NCI-H774 (cell line): ENCODE results near the gene MUC12.
"Not testable (repeated sequence)": the region's sequence is repeated elsewhere in the genome, so short reads cannot be mapped to it uniquely, and the experiment has no call there.

Experiments used
- DNase-seq: peaks from one replicate; lab custom pipeline; 2025; lab: John Stamatoyannopoulos, UW

Gene MUC12

GRCh38 chr7:100985033-100985797, 15.8 kb downstream of the MUC12 start:
- not testable (repeated sequence) for DNase-seq

DNA sequence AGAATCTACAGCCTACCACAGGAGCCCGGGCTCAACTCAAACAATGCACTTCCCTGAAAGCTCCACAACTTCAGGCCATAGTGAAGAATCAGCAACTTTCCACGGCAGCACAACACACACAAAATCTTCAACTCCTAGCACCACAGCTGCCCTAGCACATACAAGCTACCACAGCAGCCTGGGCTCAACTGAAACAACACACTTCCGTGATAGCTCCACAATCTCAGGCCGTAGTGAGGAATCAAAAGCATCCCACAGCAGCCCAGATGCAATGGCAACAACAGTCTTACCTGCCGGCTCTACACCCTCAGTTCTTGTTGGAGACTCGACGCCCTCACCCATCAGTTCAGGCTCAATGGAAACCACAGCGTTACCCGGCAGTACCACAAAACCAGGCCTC, 22.3 kb downstream of the MUC12 start:
- no peak for DNase-seq

DNA sequence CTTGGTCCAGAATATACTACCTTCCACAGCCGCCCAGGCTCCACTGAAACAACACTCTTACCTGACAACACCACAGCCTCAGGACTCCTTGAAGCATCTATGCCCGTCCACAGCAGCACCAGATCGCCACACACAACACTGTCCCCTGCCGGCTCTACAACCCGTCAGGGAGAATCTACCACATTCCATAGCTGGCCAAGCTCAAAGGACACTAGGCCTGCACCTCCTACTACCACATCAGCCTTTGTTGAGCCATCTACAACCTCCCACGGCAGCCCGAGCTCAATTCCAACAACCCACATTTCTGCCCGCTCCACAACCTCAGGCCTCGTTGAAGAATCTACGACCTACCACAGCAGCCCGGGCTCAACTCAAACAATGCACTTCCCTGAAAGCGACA, 22.9 kb downstream of the MUC12 start:
- DNase-seq = not testable (repeated sequence)

DNA sequence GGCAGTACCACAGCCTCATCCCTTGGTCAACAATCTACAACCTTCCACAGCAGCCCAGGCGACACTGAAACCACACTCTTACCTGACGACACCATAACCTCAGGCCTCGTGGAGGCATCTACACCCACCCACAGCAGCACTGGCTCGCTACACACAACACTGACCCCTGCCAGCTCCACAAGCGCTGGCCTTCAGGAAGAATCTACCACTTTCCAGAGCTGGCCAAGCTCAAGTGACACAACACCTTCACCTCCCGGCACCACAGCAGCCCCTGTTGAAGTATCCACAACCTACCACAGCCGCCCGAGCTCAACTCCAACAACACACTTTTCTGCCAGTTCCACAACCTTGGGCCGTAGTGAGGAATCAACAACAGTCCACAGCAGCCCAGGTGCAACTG, 25.3 kb downstream of the MUC12 start:
- DNase-seq = not testable (repeated sequence)

GRCh38 chr7:100998530-100998929, 29.2 kb downstream of the MUC12 start:
- DNase-seq = not testable (repeated sequence)

DNA sequence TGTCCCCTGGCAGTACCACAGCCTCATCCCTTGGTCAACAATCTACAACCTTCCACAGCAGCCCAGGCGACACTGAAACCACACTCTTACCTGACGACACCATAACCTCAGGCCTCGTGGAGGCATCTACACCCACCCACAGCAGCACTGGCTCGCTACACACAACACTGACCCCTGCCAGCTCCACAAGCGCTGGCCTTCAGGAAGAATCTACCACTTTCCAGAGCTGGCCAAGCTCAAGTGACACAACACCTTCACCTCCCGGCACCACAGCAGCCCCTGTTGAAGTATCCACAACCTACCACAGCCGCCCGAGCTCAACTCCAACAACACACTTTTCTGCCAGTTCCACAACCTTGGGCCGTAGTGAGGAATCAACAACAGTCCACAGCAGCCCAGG, 30.0 kb downstream of the MUC12 start:
- DNase-seq = not testable (repeated sequence)

DNA sequence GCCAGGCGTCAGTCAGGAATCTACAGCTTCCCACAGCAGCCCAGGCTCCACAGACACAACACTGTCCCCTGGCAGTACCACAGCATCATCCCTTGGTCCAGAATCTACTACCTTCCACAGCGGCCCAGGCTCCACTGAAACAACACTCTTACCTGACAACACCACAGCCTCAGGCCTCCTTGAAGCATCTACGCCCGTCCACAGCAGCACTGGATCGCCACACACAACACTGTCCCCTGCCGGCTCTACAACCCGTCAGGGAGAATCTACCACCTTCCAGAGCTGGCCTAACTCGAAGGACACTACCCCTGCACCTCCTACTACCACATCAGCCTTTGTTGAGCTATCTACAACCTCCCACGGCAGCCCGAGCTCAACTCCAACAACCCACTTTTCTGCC, 30.7 kb downstream of the MUC12 start:
- DNase-seq = not testable (repeated sequence)

DNA sequence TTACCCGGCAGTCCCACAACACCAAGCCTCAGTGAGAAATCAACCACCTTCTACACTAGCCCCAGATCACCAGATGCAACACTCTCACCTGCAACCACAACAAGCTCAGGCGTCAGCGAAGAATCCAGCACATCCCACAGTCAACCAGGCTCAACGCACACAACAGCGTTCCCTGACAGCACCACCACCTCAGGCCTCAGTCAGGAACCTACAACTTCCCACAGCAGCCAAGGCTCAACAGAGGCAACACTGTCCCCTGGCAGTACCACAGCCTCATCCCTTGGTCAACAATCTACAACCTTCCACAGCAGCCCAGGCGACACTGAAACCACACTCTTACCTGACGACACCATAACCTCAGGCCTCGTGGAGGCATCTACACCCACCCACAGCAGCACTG, 33.0 kb downstream of the MUC12 start:
- DNase-seq = not testable (repeated sequence)

DNA sequence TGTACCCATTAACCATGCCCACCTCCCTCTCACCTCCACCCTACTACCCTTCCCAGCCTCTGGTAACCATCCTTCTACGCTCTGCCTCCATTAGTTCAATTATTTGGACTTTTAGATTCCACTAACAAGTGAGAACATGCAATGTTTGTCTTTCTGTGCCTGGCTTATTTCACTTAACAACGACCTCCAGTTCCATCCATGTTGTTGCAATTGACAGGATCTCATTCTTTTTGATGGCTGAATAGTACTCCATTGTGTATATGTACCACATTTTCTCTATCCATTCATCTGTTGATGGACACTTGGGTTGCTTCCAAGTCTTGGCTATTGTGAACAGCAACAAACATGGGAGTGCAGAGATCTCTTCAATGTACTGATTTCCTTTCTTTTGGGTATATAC, 38.0 kb downstream of the MUC12 start:
- not testable (repeated sequence) for DNase-seq

DNA sequence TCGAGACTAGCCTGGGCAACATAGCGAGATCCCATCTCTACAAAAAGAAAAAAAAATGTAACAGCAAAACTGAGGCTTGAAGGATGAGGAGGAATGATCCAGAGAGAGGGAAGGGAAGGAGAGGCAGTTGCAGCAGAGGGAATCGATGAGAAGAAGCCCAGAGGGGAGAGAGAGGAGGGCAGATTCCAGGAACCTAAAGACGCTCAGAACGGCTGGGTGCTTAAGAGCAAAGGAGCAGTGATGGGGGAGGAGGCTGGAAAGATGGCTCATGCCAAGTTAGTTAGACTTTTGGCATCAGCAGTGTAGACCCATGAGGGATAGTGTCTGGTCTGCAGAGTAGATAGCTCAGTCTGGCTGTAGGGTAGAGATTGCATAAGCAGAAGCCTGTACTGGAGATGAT, 40.3 kb downstream of the MUC12 start:
- no peak for DNase-seq

GRCh38 chr7:101012931-101013330, 43.6 kb downstream of the MUC12 start:
- no peak for DNase-seq

- DNase-seq = no peak
Observed at GRCh38 chr7:101015626-101016025, 46.3 kb downstream of the MUC12 start.

GRCh38 chr7:101017064-101017777, 47.9 kb downstream of the MUC12 start:
- DNase-seq = no peak

DNA sequence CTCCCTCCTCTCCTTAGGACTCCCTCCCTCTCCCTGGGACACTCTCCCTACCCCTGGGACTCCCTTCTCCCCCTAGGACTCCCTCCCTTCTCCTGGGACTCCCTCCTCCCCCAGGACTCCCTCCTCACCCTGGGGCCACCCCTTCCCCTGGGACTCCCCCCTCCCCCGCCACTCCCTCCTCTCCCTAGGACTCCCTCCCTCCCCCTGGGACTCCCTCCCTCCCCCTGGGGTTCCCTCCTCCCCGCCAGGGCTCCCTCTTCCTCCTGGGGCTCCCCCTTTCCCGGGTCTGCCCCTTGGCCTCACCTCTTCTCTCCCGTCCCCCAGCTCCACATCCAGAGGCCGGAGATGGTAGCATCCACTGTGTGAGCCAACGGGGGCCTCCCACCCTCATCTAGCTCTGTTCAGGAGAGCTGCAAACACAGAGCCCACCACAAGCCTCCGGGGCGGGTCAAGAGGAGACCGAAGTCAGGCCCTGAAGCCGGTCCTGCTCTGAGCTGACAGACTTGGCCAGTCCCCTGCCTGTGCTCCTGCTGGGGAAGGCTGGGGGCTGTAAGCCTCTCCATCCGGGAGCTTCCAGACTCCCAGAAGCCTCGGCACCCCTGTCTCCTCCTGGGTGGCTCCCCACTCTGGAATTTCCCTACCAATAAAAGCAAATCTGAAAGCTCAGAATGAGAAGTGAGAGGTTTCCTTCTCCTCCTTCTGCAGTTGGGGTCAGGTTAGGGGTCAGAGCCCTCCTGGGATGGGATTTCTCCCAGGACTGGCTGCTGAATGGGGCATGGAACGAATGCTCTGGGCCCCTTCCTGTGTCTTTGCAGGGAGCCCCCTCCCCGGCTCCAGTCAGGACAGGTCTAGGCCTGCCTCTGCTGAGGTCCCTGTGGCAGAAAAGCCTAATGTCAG, 49.2 kb downstream of the MUC12 start:
- DNase-seq = no peak

DNA sequence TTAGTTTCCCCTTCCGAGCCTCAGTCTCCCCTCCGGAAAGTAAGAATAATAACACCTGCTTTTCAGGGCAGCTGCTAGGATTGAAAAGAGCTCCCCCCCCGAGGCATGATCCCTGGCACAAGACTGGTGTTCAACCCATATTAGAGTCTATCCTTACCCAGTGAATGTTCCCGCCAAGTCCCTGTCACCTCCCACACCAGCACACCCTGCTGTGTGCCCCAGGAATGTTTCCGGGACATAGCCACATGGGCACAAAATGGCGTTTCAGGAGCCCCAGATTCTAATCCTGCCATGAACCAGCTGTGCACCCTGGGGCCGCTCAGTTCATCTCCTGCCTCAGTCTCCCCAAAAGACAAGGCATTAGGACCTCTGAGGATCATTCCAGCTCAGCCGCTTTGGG, 51.1 kb downstream of the MUC12 start:
- DNase-seq = no peak

DNA sequence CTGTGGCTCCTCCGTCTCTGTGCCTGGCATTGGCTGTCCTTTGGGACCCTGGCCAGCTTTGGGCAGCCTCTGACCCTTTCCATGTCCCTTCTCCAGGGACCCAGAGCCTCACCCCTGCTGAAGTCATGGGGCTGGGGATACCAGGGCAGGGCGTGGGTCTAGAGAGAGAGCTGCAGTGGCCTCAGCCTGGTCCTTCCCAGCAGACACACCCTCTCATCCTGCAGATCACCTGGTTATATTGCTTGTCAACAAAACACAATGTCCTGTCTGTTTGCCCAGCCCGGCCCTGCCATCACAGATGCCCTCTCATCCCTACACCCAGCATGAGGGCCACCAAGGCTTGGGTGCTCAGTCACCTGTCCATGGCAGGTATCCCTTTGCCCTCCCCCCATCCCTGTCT, 52.3 kb downstream of the MUC12 start:
- DNase-seq = no peak

DNA sequence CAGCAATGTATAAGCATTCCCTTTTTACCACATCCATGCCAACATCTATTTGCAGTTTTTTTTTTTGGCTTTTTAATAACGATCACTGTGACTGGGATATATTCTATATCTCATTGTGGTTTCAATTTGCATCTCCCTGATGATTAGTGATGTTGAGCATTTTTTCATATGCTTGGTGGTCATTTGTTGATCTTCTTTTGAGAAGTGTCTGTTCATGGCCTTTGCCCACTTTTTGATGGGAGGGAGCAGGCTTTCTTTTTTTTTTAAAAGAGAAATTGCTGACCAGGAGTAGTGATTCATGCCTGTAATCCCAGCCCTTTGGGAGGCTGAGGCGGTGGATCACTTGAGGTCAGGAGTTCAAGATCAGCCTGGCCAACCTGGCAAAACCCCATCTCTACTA, 54.5 kb downstream of the MUC12 start:
- no peak for DNase-seq

DNA sequence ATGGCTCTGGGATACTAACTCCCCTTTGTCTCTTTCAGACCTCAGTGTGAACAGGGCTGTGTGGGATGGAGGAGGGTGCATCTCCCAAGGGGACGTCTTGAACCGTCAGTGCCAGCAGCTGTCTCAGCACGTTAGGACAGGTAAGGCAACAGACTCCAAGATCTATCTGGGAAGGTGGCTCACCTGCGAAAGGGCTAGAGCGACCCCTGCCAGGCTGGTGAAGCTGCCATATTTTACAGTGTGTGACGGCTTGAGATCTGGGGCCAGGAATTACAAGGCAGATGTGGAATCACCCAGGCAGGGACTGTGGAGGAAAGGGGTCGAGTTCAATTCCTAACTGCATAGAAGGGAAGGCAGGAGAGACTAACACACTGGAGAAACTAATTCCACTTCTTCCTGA, 61.7 kb downstream of the MUC12 start:
- DNase-seq = no peak

GRCh38 chr7:101035941-101036340, 66.6 kb downstream of the MUC12 start:
- no peak for DNase-seq

DNA sequence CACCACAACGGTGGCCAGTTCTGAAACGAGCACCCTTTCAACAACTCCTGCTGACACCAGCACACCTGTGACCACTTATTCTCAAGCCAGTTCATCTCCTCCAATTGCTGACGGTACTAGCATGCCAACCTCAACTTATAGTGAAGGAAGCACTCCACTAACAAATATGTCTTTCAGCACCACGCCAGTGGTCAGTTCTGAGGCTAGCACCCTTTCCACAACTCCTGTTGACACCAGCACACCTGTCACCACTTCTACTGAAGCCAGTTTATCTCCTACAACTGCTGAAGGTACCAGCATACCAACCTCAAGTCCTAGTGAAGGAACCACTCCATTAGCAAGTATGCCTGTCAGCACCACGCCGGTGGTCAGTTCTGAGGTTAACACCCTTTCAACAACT, 71.9 kb downstream of the MUC12 start:
- DNase-seq = not testable (repeated sequence)

DNA sequence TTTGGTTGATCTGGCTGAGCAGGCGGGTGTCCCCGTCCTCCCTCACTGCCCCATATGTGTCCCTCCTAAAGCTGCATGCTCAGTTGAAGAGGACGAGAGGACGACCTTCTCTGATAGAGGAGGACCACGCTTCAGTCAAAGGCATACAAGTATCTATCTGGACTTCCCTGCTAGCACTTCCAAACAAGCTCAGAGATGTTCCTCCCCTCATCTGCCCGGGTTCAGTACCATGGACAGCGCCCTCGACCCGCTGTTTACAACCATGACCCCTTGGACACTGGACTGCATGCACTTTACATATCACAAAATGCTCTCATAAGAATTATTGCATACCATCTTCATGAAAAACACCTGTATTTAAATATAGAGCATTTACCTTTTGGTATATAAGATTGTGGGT, 89.0 kb downstream of the MUC12 start:
- DNase-seq = no peak

DNA sequence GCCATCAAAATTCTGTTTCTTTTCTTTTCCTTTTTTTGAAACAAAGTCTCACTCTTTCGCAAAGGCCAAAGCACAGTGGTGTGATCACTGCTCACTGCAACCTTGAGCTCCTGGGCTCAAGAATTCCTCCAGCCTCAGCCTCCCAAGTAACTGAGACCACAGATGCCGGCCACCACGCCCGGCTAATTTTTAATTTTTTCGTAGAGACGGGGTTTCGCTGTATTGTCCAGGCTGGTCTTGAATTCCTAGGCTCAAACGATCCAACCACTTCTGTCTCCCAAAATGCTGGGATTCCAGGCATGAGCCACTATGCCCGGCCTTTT, 90.2 kb downstream of the MUC12 start:
- DNase-seq = no peak

DNA sequence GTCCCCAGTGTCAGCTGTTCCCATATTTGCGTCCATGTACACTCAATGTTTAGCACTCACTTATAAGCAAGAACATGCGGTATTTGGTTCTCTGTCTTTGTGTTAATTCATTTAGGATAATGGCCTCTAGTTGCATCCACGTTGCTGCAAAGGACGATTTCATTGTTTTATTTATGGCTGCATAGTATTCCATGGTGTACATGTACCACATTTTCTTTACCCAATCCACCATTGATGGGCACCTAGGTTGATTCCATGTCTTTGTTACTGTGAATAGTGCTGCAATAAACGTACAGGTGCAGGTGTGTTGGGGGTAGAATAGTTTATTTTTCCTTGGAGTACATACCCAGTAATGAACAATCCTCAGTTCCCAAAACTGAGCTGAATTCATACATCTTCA, 91.6 kb downstream of the MUC12 start:
- no peak for DNase-seq
